OCI-LY1 (cell line): ENCODE data around the gene EFR3B.

Experiments
- EZH2 ChIP-seq: fragments of 200-600 bp; sonication (generic), shearing (Covaris generic); IDR thresholded peaks from 2 replicates; pipeline ENCODE4 v1.8.0; 2017; ENCODE audit warnings: borderline replicate concordance, mixed run types, mild to moderate bottlenecking, antibody characterized with exemption, low read length, moderate library complexity, mixed read lengths
- TF ChIP-seq, protein P1 (sequence below): fragments of 200-600 bp; sonication (generic), shearing (Covaris generic); IDR thresholded peaks from 2 replicates; pipeline ENCODE4 v1.5.1; 2017; ENCODE audit warnings: mild to moderate bottlenecking, antibody characterized with exemption, low read length, moderate library complexity, mixed read lengths

- TF ChIP-seq, protein P1, sequence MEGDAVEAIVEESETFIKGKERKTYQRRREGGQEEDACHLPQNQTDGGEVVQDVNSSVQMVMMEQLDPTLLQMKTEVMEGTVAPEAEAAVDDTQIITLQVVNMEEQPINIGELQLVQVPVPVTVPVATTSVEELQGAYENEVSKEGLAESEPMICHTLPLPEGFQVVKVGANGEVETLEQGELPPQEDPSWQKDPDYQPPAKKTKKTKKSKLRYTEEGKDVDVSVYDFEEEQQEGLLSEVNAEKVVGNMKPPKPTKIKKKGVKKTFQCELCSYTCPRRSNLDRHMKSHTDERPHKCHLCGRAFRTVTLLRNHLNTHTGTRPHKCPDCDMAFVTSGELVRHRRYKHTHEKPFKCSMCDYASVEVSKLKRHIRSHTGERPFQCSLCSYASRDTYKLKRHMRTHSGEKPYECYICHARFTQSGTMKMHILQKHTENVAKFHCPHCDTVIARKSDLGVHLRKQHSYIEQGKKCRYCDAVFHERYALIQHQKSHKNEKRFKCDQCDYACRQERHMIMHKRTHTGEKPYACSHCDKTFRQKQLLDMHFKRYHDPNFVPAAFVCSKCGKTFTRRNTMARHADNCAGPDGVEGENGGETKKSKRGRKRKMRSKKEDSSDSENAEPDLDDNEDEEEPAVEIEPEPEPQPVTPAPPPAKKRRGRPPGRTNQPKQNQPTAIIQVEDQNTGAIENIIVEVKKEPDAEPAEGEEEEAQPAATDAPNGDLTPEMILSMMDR, result no peak
- no peak for TF ChIP-seq EZH2
Measured at GRCh38 chr2:25000036-25000435, 41.8 kb upstream of the EFR3B start.
